Measurements from ENCODE around the gene SPOUT1. TPM values are rescaled to one million over a fixed set of nuclear protein-coding genes. Genes with fewer than 3 reads are reported as not detected.
A peak's percentile ranks its signal among the peaks of the same experiment; 100 is the strongest.
"Not testable (repeated sequence)": the region's sequence is repeated elsewhere in the genome, so short reads cannot be mapped to it uniquely, and the experiment has no call there.

SPOUT1 gene
- total RNA-seq (7.4 and 8.7 TPM in 2 replicates), polyA plus RNA-seq (9.0 and 18.1 TPM in 2 replicates), polyA minus RNA-seq (ENCODE audit: low replicate concordance) (65.6 and 76.4 TPM in 2 replicates)
- polyA plus RNA-seq (2012): 15.1 and 34.1 TPM in 2 replicates

- Histone ChIP-seq H3K9ac (ENCODE audit: insufficient read depth, low read length) (peak within 1 kb of the TSS; percentile 79), H2AFZ (ENCODE audit: low read length) (peak within 1 kb of the TSS; percentile 81), H3K4me3 (replicated peaks in 1 of 4; ENCODE audit: control extremely low read depth in 1 of 4, insufficient read depth in 1 of 4, low read depth in 3 of 4, low read length in 4 of 4) (peak within 1 kb of the TSS; percentile 68 to 96 (median 92)), H3K79me2 (ENCODE audit: control insufficient read depth, insufficient read depth, low read length) (peaks cover 7% of the 10 kb centered on the region), H3K9me3 (ENCODE audit: control insufficient read depth, insufficient read depth, low read depth, low read length) (no peaks in the 10 kb centered on the region), H4K20me1 (ENCODE audit: control insufficient read depth, extremely low read depth, insufficient read depth, low read length) (no peaks in the 10 kb centered on the region), H3K4me1 (ENCODE audit: control insufficient read depth, extremely low read depth, insufficient read depth, low read length) (no peaks in the 10 kb centered on the region), H3K36me3 (ENCODE audit: control insufficient read depth, insufficient read depth, low read length) (peaks cover 9% of the 10 kb centered on the region), H3K27ac (ENCODE audit: insufficient read depth, low read length) (peak within 1 kb of the TSS; percentile 50), H3K4me2 (ENCODE audit: extremely low read depth, insufficient read depth, low read length) (peak within 1 kb of the TSS; percentile 93), H3K27me3 (ENCODE audit: control insufficient read depth, insufficient read depth, low read length) (no peaks in the 10 kb centered on the region)
- DNase-seq (ENCODE audit: low read depth in 2 of 2): peak; percentile 86 to 88
- TF ChIP-seq CTCF (conservative IDR thresholded peaks at IDR 0.05 in 1 of 2, IDR thresholded peaks at IDR 0.05 in 1 of 2; ENCODE audit: low read depth in 1 of 2, low read length in 2 of 2) (no peak), EZH2 (IDR thresholded peaks at IDR 0.05; ENCODE audit: low read length, missing control alignments) (no peak)
Observed at GRCh38 chr9:128829477-128830251, at the start of gene SPOUT1. SPOUT1 (minus strand) TSS chr9:128829794; CDS start chr9:128829780, 14 bp downstream.

- no peak for DNase-seq (ENCODE audit: low read depth in 2 of 2)
- Histone ChIP-seq H2AFZ (ENCODE audit: low read length) (no peak overlapping the region), H3K4me1 (ENCODE audit: control insufficient read depth, extremely low read depth, insufficient read depth, low read length) (peaks cover 5% of the 10 kb centered on the region), H3K27me3 (ENCODE audit: control insufficient read depth, insufficient read depth, low read length) (no peaks in the 10 kb centered on the region), H3K36me3 (ENCODE audit: control insufficient read depth, insufficient read depth, low read length) (no peaks in the 10 kb centered on the region), H3K27ac (ENCODE audit: insufficient read depth, low read length) (no peak overlapping the region), H3K4me3 (replicated peaks in 1 of 4; ENCODE audit: control extremely low read depth in 1 of 4, insufficient read depth in 1 of 4, low read depth in 3 of 4, low read length in 4 of 4) (no peak overlapping the region), H3K9me3 (ENCODE audit: control insufficient read depth, insufficient read depth, low read depth, low read length) (no peaks in the 10 kb centered on the region), H3K9ac (ENCODE audit: insufficient read depth, low read length) (no peak overlapping the region), H4K20me1 (ENCODE audit: control insufficient read depth, extremely low read depth, insufficient read depth, low read length) (no peaks in the 10 kb centered on the region), H3K79me2 (ENCODE audit: control insufficient read depth, insufficient read depth, low read length) (peaks cover 19% of the 10 kb centered on the region), H3K4me2 (ENCODE audit: extremely low read depth, insufficient read depth, low read length) (no peak overlapping the region)
- TF ChIP-seq EZH2 (IDR thresholded peaks at IDR 0.05; ENCODE audit: low read length, missing control alignments) (no peak), CTCF (conservative IDR thresholded peaks at IDR 0.05 in 1 of 2, IDR thresholded peaks at IDR 0.05 in 1 of 2; ENCODE audit: low read depth in 1 of 2, low read length in 2 of 2) (no peak)
Observed at GRCh38 chr9:128877852-128878251, 48.3 kb upstream of the SPOUT1 start.

- H4K20me1 ChIP-seq (ENCODE audit: control insufficient read depth, extremely low read depth, insufficient read depth, low read length); H3K9ac ChIP-seq (ENCODE audit: insufficient read depth, low read length); H3K27ac ChIP-seq (ENCODE audit: insufficient read depth, low read length); H3K36me3 ChIP-seq (ENCODE audit: control insufficient read depth, insufficient read depth, low read length); H3K79me2 ChIP-seq (ENCODE audit: control insufficient read depth, insufficient read depth, low read length); H3K9me3 ChIP-seq (ENCODE audit: control insufficient read depth, insufficient read depth, low read depth, low read length); H3K4me3 ChIP-seq (replicated peaks in 1 of 4; ENCODE audit: control extremely low read depth in 1 of 4, insufficient read depth in 1 of 4, low read depth in 3 of 4, low read length in 4 of 4); H3K4me2 ChIP-seq (ENCODE audit: extremely low read depth, insufficient read depth, low read length); H3K4me1 ChIP-seq (ENCODE audit: control insufficient read depth, extremely low read depth, insufficient read depth, low read length); H3K27me3 ChIP-seq (ENCODE audit: control insufficient read depth, insufficient read depth, low read length); DNase-seq (ENCODE audit: low read depth in 2 of 2); H2AFZ ChIP-seq (ENCODE audit: low read length): not testable (repeated sequence)
Observed at GRCh38 chr9:128870941-128871265, 41.3 kb upstream of the SPOUT1 start.

Measured in fibroblast of lung (primary cell).